Activated T-cell treated with anti-CD3 and anti-CD28 coated beads for 1 hour (primary cell): Measurements from ENCODE around the gene SAXO2.
A peak's percentile ranks its signal among the peaks of the same experiment; 100 is the strongest.
"Not testable (repeated sequence)": the region's sequence is repeated elsewhere in the genome, so short reads cannot be mapped to it uniquely, and the experiment has no call there.

Experiments
- DNase-seq: peaks from one replicate; pipeline ENCODE4 v3.0.0-alpha.2; 2020; ENCODE audit warnings: low read depth

The SAXO2 gene

DNA sequence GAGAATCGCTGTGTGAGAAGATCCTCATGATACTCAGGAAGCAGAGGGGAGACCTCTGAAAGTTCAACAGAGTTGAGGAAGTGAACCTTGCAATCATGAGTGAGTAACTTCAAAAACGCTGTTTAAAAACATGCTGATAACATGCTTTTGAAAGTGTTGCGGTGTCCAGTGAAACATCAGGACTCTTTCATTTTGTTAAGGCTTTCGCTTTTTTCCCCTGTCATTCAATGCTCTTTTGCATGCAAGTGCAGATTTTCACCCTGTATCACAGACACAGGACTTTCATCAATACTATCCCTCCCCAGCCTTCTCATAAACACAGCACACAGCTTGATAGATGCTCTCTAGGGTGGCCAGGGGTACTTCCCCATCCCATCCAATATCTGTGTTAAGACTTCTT is 23.9 kb downstream of the SAXO2 start:
- DNase-seq, result not testable (repeated sequence)

DNA sequence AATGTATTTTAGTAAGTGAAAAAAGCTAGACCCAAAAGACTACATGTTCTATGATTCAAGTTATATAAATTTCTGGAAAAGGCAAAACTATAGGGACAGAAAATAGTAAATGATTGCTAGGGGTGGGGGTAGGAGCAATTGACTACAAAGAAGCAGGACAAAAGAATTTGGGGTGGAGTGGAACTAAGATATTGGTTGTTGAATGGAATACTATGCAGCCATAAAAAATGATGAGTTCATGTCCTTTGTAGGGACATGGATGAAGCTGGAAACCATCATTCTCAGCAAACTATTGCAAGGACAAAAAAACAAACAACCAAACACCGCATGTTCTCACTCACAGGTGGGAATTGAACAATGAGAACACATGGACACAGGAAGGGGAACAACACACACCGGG is 25.6 kb downstream of the SAXO2 start:
- not testable (repeated sequence) for DNase-seq

DNA sequence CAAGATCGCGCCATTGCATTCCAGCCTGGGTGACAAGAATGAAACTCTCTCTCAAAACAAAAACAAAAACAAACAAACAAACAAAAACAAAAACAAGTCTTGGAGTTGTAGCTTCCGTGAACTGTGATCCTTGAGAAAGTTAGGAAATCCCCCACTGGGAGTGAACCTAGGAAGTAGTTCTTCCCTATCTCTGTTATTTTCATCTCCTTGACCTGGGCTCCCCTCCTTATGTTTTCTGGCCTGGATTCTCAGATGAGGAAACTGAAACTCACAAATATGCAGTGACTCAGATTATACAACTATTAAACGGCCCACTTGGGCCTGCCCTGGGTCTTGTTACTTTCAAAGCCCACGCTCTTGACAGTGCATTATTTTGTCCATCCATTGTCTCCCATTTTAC is 29.7 kb downstream of the SAXO2 start:
- DNase-seq, result no peak

DNA sequence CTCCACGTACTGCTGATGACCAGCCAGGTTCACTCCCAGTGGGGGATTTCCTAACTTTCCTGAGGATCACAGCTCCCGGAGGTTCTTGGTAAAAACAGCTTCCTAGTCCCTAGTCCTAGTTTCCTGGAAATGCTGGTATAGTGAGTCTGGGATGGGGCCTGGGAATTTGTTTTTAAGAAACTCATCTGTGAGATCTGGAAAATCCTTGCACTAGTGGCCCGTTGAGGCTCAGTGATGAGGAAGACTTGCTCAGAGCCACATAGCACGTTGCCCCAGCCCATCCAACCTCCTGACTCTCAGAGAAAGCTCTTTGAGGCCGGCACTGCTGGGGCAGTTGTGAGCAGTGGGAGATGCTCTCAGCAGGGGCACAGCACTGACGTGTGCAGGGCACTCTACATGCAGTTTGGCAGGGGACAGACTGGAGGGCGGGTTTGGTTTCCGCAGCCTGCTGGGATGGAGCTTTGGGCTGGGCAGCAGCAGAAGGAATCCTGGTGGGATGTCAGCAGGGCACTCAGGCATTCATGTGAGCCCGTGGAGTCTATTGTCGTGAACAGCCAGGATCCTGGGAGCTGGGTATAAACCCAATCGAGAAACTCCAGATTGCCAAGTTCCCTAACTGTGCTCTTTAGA is 31.6 kb downstream of the SAXO2 start:
- no peak for DNase-seq

DNA sequence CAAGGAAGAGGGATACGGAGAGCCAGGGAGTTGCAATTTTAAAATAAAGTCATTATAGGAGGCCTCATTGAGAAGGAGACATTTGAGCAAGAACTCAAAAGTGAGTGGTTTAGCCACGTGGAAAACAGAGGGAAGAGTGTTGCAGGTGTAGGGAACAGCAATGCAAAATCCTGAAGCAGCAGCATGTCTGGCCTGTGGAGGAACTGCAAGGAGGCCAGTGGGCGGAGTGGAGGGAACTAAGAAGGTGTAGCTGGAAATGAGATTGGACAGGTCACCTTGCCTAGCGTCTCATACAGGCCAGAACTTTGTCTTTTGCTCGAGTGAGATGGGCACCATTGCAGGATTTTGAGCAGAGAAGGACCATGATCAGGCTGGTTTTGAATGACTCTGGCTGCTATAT is 34.9 kb downstream of the SAXO2 start:
- no peak for DNase-seq

DNA sequence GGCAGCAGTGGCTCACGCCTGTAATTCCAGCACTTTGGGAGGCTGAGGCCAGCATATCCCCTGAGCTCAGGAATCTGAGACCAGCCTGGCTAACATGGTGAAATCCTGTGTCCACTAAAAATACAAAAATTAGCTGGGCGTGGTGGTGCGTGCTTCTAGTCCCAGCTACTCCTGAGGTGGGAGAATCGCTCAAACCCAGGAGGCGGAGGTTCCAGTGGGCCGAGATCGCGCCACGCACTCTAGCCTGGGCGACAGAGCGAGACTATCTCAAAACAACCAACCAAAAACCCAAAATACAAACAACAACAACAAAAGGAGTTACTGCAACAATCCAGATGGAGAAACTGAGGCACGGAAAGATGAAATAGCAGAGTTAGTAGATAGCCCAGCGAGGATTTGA is 35.4 kb downstream of the SAXO2 start:
- no peak for DNase-seq

DNA sequence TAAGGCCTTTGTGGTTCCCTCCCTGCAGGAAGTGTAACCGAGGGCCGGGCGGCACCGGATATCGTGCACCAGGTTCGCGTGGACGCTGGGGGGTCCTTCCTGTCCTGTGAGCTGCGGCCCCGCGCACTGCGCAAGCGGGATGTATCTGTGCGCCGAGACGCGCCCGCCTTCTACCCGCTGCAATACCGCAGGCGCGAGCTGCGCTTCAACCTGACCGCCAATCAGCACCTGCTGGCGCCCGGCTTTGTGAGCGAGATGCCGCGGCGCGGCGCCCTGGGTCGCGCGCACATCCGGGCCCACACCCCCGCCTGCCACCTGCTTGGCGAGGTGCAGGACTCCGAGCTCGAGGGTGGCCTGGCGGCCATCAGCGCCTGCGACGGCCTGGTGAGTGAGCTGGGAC is 35.9 kb downstream of the SAXO2 start:
- DNase-seq, result peak; percentile 40

DNA sequence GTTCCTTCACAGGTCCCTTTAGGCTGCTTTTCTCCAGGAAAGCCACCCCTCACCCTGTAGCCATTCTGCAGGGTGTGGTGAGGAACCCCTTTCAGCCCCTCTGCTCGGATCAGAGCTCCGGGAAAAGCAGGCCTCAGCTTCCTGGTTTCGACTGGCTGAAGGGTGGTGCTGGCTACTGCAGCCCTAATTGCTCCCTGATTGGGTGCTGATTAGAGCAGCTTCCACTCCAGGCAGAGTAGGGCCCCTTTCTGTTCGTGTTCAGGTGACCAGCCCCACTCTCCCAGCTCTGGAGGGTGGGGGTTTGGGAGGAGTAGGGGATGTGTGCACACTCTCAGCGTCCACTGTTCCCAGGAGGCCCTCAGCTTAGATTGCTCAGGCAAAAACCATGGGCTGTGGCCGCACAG is 36.9 kb downstream of the SAXO2 start:
- not testable (repeated sequence) for DNase-seq

DNA sequence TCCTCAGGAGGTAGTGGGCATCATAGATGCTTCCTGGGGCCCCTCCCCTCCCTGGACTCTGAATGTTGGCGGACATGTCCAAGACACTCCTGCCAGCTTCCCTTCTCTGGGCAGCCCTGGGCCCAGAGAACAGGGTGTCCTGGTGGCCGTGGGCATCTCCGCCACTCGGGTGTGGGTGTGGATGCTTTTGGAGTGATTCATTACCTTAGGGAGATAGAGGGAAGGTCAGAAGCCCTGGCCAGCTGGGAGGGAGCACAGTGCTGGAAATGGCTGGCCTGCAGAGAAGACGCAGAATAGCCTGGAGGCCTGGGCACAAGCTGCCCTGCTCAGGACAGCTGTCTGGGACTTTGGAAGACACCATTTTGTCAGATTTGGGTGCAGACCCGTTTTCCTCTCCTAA is 37.7 kb downstream of the SAXO2 start:
- not testable (repeated sequence) for DNase-seq

DNA sequence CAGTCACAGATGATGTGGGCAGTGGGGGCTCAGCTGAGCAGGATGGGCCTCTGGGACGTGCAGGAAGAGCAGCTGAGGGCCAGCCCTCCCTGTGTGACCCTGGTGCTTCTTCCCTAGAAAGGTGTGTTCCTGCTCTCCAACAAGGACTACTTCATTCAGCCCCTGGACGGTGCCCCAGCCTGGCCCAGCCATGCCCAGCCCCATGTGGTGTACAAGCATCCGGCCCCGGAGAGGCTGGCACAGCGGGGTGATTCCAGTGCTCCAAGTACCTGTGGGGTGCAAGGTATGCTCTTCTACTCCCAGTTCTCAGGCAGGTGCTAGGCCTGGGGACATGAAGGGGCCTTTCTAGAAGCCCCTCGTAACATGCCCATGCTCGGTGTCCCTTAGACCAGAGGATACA is 38.3 kb downstream of the SAXO2 start:
- no peak for DNase-seq

DNA sequence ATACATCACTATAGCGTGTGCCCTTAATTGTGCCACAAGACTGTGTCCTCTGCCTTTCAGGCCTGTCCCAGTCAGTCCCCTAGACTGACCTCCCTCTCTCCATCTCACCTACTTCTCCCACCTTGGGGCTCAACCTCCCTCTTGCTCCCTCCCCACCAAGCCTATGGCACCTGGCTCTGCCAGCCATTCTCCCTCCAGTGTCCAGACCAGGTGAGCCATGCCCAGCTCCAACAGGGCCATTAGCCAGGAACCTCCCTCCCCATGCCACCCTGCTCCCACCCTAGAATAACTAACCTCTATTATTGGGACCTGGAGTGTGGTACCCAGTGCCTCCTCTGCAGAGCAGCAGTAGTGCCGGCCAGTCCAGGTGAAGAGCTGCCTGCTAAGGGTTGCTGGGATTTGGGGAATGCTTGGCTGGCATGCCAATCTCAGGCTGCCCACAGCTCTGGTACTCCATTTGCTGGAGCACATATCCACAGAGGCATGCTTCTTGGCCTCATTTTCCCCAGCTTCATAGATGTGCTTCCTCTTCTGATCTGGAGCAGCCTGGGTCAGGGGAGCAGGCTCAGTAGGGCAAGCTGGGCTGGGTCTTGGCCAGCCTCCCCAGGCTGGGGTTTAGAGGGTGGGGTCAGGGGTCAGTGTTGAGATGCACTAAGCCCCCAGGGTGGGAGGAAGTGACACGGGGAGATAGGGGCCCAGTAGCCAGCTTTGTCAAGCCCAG is 38.8 kb downstream of the SAXO2 start:
- DNase-seq, result no peak

DNA sequence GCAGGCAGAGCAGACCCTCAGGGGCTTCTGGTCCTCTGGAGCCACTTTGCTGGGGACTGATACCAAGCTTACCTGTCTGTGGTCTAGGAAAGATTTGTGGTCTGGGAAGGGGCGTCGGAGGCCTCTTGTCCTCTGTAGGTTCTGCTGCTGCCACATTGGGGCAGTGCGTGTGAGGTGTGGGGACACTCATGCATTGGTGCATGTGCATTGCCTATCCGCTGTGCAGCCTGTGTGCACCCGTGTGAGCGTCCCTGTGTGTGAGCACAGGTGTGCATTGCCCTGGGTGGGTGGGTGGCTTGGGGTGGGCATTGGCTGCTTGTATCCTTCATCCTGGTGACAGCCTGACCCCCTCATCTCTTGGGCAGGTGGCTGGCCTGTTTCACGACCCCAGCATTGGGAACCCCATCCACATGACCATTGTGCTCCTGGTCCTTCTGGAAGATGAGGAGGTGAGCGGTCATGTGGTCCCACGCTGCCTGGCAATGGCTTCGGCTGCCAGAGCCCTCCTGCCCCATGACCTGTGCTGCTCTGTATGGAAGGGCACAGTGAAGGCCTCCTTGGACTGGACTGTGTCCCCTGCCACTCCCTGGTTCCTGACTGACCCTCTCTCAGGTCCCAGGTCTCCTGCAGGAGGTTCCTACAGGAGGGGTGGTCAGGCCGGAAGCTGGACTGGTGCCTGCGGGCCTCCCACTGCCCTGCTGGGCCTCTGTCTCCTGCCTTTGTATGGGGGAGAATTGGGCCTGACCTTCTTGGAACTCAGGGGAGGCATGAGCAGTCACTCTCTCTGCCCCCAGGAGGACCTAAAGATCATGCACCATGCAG is 41.5 kb downstream of the SAXO2 start:
- DNase-seq, result no peak

DNA sequence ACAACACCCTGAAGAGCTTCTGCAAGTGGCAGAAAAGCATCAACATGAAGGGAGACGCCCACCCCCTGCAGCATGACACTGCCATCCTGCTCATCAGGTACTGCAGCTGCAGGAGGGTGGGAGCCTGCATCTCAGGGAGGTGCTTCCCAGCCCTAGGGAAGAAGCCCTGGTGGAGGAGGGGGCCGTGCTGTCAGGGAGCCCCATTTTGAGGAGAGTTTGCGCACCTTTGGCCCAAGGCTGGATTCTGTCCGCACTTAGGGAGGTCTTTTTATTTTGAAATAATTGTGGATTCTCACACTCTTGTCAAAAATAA is 42.1 kb downstream of the SAXO2 start:
- no peak for DNase-seq

DNA sequence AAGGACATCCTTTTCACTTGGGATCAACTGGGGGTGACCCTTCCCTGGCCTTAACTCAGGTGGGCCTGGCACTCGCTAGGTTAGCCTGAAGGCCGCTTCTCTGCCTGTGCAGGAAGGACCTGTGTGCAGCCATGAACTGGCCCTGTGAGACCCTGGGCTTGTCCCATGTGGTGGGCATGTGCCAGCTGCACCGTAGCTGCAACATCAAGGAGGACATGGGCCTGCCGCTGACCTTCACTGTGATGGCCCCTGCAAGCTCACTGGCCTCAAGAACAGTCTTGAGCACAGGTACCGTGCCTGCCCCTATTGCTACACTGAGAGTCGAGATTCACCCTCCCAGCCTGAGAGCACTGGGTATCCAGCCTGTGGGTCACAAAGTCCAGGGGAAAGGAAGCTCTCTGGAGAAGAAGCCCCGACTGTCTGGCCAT is 43.0 kb downstream of the SAXO2 start:
- DNase-seq, result no peak

DNA sequence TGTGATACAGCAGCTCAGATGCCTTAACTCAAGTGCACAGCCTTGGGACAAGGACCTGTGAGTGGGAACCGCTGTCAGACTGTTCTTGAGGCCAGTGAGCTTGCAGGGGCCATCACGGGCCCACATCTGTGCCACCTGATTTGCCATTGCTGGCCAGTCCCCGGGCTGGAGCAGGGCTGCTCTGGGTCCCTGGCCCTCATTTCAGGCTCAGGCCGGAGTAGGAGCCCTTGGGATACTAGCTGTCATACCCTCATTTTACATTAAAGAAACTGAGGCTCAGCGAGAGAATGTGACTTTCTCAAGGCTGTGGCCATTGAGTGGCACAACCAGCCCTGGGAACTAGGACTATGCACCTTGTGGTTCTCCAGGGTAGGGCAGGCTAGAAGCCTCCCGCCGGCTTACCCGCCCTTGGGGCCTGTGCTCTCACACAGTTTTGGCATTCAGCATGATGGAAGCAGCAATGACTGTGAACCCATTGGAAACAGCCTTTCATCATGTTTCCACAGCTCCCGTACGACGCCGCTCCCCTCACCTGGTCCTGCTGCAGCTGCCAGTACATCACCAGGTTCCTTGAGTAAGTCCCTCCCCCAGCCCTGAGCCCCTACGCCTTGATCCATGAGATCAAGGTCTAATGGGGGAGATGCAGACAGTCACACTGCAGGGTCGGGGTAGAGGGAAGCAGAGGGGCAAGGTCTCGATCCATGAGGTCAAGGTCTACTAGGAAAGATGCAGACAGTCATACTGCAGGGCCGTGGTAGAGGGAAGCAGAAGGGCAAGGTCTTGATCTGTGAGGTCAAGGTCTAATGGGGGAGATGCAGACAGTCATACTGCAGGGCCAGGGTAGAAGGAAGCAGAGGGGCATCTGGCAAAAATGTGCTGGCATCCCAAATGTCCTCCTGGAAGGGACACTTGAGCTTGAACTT is 44.4 kb downstream of the SAXO2 start:
- no peak for DNase-seq

DNA sequence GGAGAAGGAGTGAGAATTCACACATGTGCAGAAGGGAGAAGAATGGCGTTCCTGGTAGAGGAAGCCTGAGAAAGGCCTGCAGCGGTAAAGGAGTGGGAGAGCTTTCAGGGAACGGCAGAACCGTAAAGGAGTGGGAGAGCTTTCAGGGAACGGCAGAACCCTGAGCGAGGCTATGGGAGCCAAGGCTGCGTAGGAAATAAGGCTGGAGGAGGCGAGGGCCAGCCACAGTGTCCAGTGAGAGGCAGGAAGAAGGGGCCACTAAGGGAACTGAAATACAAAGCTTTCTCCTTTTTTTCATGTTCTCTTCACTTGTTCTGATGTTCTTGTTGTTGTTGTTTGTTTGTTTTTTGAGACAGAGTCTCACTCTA is 45.1 kb downstream of the SAXO2 start:
- DNase-seq, result no peak

DNA sequence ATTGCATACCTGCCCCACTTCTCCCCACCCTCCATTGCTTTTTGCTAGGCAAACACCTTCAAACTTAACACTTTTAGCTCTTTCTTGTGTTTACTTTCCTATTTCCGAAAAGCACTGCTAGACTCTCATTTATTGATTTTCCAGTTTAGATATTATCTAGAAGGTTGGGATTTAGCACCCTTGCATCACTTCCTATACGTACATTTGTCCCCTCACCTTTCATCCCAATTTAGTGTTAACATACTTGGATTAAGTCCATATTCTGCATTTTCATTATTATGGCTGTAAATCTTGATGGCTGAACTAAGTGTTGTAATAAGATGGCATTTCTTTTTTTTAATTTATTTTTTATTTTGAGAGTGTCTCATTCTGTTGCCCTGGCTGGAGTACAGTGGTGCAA is 47.2 kb downstream of the SAXO2 start:
- DNase-seq, result no peak

DNA sequence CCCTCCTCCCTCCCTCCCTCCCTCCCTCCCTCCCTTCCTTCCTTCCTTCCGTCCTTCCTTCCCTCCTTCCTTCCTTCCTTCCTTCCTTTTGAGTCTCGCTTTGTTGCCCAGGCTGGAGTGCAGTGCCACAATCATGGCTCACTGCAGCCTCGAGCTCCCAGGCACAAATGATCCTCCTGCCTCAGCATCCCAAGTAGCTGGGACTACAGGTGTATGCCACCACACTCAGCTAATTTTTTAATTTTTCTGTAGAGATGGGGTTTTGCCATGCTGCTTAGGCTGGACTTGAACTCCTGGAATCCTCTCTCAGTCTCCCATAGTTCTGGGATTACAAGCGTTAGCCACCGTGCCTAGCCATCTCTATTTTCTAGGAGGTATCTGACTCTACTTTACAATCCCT is 48.7 kb downstream of the SAXO2 start:
- not testable (repeated sequence) for DNase-seq

DNA sequence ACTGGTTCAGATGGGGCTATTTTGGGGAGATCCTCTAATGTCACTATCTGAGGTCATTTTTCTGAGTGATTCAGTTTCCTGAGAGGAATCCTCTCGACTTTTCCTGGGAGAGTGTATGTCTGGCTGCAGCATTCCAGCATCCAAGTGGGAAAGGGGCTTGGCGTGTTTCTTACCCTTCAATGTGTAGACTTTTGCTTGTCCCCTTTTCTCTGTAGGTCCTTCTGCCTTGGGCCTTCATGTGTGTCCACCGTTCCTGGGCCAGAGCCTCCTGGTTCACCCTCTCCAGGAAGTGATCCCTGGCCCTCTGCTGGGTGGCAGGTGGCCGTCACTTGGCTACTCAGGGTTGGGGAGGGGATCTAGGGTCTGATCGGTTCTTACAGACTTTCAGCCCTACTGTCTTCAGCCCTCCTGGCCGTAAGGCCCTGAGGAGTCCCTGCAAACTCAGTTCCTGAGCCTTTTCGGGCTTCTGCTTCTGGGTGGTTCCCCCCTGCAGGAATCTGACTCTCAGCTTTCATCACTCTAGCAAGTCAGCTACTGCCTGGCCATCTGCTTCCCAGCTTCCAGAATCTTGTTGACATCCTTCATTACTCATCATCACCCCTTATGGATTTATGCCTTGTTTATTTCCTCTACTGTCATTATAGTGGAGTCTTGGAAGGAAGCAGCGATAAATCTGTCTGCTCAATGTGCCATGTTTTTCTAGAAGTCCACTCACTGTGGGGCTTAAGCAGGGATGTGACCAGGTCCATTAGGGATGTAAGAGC is 50.1 kb downstream of the SAXO2 start:
- DNase-seq, result no peak

DNA sequence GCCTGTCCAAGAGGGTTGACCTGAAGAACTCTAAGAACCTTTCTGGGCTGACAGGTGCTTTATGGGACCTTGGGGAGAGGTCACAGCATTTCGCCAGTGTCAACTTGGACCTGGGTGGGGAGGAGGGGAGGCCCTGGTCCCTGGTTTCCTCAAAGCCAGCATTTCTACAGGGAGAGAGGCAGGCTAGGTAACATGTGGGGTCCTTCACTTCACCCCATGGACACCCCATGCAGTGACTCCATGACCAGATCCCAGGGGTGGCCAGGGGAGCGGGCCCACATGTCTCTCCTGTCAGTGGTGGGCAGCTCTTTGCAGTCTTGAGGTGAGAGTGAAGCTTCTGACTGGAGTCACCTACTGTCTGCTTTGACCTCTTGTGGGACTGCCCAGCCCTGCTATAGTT is 50.8 kb downstream of the SAXO2 start:
- no peak for DNase-seq

DNA sequence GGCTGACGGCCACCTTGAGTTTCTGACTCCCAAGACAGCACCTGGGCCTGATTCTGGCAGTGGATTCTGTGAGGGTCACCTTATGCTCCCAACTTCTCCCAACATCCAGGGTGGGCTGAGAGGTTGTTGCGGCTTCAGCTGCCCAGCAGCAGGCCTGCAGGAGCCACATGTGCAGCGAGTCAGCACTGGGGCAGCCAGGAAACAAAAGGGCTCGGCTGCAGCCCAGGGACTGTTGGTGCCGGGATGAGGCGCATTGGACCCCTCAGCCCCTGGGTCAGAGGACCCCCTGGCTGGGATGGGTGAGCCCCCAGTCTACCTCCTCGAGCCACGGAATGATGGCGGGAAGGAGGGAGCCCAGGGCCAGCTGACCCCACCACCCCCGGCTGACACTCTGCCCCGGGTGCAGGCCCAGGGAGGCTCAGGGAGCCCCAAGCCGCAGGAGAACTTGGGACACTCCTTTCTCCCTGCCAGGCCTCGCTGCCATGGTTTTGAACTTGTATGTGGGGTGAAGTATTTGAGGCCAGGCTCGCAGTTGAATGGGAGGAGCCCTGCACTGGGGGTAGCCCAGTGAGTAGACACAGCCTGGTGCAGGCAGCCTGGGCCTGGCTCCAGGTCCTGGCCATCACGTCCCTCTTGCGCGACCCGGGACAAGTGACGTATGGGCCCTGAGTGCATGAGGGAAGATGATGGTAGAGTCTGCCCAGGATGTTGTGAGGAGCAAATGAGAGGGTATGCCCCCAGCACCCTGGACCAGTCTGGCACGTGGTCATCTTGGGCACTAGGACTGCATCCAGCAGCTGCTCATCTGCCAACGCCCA is 51.5 kb downstream of the SAXO2 start:
- DNase-seq, result not testable (repeated sequence)
